Pancreas (tissue), 10 donors: Measurements from ENCODE around the gene TRIM22. TPM values are rescaled to one million over a fixed set of nuclear protein-coding genes. Genes with fewer than 3 reads are reported as not detected.

Experiments used
- ATAC-seq, 4 donors: fragments of 200-7000 bp; cut with Tn5 transposase; one replicate each; pipeline versions ENCODE4 v1.8.0 to v1.9.1; 2020; ENCODE audit warnings: mild to moderate bottlenecking in 4 of 4, moderate library complexity in 4 of 4
- DNase-seq, 6 donors: peaks; one replicate each; pipeline ENCODE4 v3.0.0-alpha.2; 2020
- FAIRE-seq: peaks from 2 replicates; lab custom pipeline; 2012; peaks lifted over from hg19 to GRCh38; lab: Jason Lieb, UNC
- H3K27ac ChIP-seq, 4 donors: fragments of 200-600 bp; sonication (generic); 1 replicate in 3 of 4; 2 replicates in 1 of 4; pipeline versions ENCODE4 v1.5.0 to v1.8.0; 2020
- H3K27me3 ChIP-seq, 4 donors: fragments of 200-600 bp; one replicate each; pipeline ENCODE4 v1.8.0; 2021
- H3K36me3 ChIP-seq, 3 donors: fragments of 200-600 bp; sonication (generic) in 1 of 3; one replicate each; pipeline versions ENCODE4 v1.5.0 to v1.8.0; 2020 to 2021
- H3K4me1 ChIP-seq, 3 donors: fragments of 200-600 bp; one replicate each; pipeline ENCODE4 v1.8.0; 2021
- H3K4me3 ChIP-seq, 4 donors: fragments of 200-600 bp; sonication (generic) in 2 of 4; one replicate each; pipeline versions ENCODE4 v1.5.0 to v1.8.0; 2020 to 2021
- H3K9me3 ChIP-seq, 4 donors: fragments of 200-600 bp; one replicate each; pipeline ENCODE4 v1.8.0; 2021
- CTCF ChIP-seq, 4 donors: fragments of 200-600 bp; sonication (generic) in 3 of 4; IDR thresholded peaks; one replicate each; pipeline versions ENCODE4 v1.5.0 to v1.8.0; 2021; ENCODE audit warnings: antibody characterized with exemption in 4 of 4
- WGBS, 2 donors: extraction: QIAGEN DNeasy Blood & Tissue Kit; methylation state at CpG; one replicate each; pipeline ENCODE4 v1.1.7; 2013; 5-methylcytosine and 5-hydroxymethylcytosine counted together
- intact Hi-C, 3 donors: fragments of 100-400 bp; cut with DNase I; formaldehyde crosslinking; loops; one replicate each; pipeline versions ENCODE4 v1.11.1 to v1.14.2; 2022
- polyA plus RNA-seq, 2 donors: library from polyadenylated mRNA; stranded (reverse); fragments of 200-250 nt; gene quantifications; one replicate each; pipeline ENCODE4 v1.2.3, GENCODE V29; 2013
- total RNA-seq, 6 donors: library from RNA; stranded (reverse); fragmentation: NEBNext Ultra II Directional in 4 of 6; extraction: Animal tissue kit (Norgen Biotek cat#: 25700) in 4 of 6; gene quantifications; one replicate each; pipeline versions ENCODE4 v1.2.1 to v1.2.4, GENCODE V29; 2021 to 2023
- donor health status: healthy with polysubstance abuse.
- donor health status: DM: no; HTN: no; CAD: no; lungs with moderate emphysema.
- donor health status: DM: no; HTN: no; CAD: no.
- donor health status: control.
- donor health status: control.
- donor health status: Bipolar disorder and iron deficiency.
- donor health status: DM: yes; HTN: yes; CAD: no.
- donor health status: DM: no; HTN: no; CAD: no.
- donor health status: DM: no; HTN: no; CAD: no.
- donor health status: DM: yes; HTN: yes; CAD: no.

TRIM22 gene
- total and polyA plus RNA-seq, 8 donors: 4.1 to 24.7 (median 10.1) TPM

- Histone ChIP-seq H3K27ac (no peak overlapping the region), H3K27me3 (no peaks in the 10 kb centered on the region), H3K9me3 (no peaks in the 10 kb centered on the region), H3K4me1 (no peaks in the 10 kb centered on the region), H3K4me3 (no peak overlapping the region), H3K36me3 (no peaks in the 10 kb centered on the region)
- ATAC-seq: no peak
- WGBS, 2 donors: 67 to 79% methylated on average over 1 of the region's 1 CpG
- FAIRE-seq: no peak
- no peak for DNase-seq
- intact Hi-C loops: no loop called here
- no peak for TF ChIP-seq CTCF (IDR thresholded peaks at IDR 0.05)
Measured at GRCh38 chr11:5695580-5695979, 6.0 kb downstream of the TRIM22 start.

GRCh38 chr11:5696210-5696609, 6.6 kb downstream of the TRIM22 start:
- H3K4me1 ChIP-seq: no peaks in the 10 kb centered on the region
- H3K27me3 ChIP-seq: no peaks in the 10 kb centered on the region
- 41 to 60% methylated on average over 2 of the region's 2 CpGs for WGBS, 2 donors
- FAIRE-seq: no peak
- TF ChIP-seq CTCF (IDR thresholded peaks at IDR 0.05): no peak
- H3K36me3 ChIP-seq: no peaks in the 10 kb centered on the region
- intact Hi-C loops: no loop called here
- DNase-seq: no peak
- no peak for ATAC-seq
- no peak overlapping the region for H3K27ac ChIP-seq
- no peaks in the 10 kb centered on the region for H3K9me3 ChIP-seq
- H3K4me3 ChIP-seq: no peak overlapping the region

GRCh38 chr11:5698281-5698680, 8.7 kb downstream of the TRIM22 start:
- H3K4me3 ChIP-seq: no peak overlapping the region
- no peak for TF ChIP-seq CTCF (IDR thresholded peaks at IDR 0.05)
- no peaks in the 10 kb centered on the region for H3K36me3 ChIP-seq
- H3K9me3 ChIP-seq: no peaks in the 10 kb centered on the region
- H3K4me1 ChIP-seq: no peaks in the 10 kb centered on the region
- no peak for DNase-seq
- FAIRE-seq: no peak
- H3K27me3 ChIP-seq: no peaks in the 10 kb centered on the region
- 83 to 90% methylated on average over 7 of the region's 7 CpGs for WGBS, 2 donors
- intact Hi-C loops: no loop called here
- ATAC-seq: no peak
- no peak overlapping the region for H3K27ac ChIP-seq

DNA sequence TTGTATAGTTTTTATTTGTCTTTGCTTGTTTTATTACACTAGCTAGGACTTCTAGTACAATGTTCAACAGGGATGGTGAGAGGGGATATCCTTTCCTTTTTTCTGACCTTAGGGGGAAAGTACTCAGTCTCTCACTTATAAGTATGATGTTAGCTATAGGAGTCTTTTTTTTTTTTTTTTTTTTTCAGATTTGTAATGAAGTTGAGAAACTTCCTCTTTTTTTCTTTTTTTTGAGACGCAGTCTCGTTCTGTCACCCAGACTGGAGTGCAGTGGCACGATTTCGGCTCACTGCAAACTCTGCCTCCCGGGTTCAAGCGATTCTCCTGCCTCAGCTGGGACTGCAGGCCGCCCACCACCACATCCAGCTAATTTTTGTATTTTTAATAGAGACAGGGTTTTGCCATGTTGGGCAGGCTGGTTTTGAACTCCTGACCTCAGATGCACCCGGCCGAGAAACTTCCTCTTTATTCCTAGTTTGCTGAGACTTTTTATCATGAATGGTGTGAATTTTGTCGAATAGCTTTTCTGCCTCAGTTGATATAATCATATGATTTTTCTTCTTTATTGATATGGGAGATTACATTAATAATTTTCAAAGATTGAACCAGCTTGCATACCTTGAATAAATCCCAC, 10.9 kb downstream of the TRIM22 start:
- Histone ChIP-seq H3K27ac (no peak overlapping the region), H3K36me3 (no peaks in the 10 kb centered on the region), H3K27me3 (no peaks in the 10 kb centered on the region), H3K4me3 (no peak overlapping the region), H3K9me3 (no peaks in the 10 kb centered on the region), H3K4me1 (no peaks in the 10 kb centered on the region)
- DNase-seq (no peak), FAIRE-seq (no peak), ATAC-seq (no peak)
- no peak for TF ChIP-seq CTCF (IDR thresholded peaks at IDR 0.05)
- intact Hi-C loops: no loop called here
- 83 to 90% methylated on average over 10 of the region's 10 CpGs for WGBS, 2 donors

DNA sequence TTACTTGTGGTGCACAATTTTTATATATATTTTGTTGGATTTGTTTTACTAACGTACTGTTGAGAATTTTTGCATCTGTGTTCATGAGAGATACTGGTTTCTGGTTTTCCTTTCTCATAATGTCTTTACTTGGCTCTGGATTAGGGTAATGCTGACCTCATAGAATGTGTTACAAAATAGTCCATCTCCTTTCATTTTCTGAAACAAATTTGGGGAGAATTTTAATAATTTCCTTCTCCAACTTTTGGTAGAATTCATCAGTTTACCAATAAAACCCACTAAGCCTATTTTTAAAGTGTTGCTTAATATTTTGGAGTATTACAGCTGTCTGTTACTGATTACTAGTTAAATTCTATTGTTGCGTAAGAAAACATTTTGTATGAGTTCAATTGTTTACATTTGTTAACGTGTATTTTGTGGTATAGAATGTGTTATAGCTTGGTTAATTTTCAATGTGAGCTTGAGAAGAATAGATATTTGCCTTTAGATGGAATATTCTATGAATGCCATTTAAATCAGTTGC, 11.5 kb downstream of the TRIM22 start:
- intact Hi-C loops: no loop called here
- TF ChIP-seq CTCF (IDR thresholded peaks at IDR 0.05): no peak
- DNase-seq (no peak), ATAC-seq (no peak), FAIRE-seq (no peak)
- 30 to 45% methylated on average over 3 of the region's 3 CpGs for WGBS, 2 donors
- Histone ChIP-seq H3K27me3 (no peaks in the 10 kb centered on the region), H3K9me3 (no peaks in the 10 kb centered on the region), H3K36me3 (no peaks in the 10 kb centered on the region), H3K4me1 (no peaks in the 10 kb centered on the region), H3K4me3 (no peak overlapping the region), H3K27ac (no peak overlapping the region)
